ENCODE measurements around the gene ICAM2. TPM values are rescaled to one million over a fixed set of nuclear protein-coding genes. Genes with fewer than 3 reads are reported as not detected.

The ICAM2 gene
- total RNA-seq, 1 donor from 2014 or later = 62.2 TPM

- H3K36me3 Mint-ChIP-seq (ENCODE audit: low read depth) = peaks cover 30% of the 10 kb centered on the region
- H3K4me3 Mint-ChIP-seq = no peak overlapping the region
- DNase-seq = no peak
- no peaks in the 10 kb centered on the region for H3K9me3 Mint-ChIP-seq
- H3K4me1 Mint-ChIP-seq = peaks cover 14% of the 10 kb centered on the region
- no peak overlapping the region for H3K27ac Mint-ChIP-seq
- intact Hi-C loops (cut with micrococcal nuclease) = no loop called here
- no peaks in the 10 kb centered on the region for H3K27me3 Mint-ChIP-seq
Measured at GRCh38 chr17:64002658-64003525, 17.5 kb downstream of the ICAM2 start.

GRCh38 chr17:64001763-64002529 is 18.5 kb downstream of the ICAM2 start:
- H3K9me3 Mint-ChIP-seq = no peaks in the 10 kb centered on the region
- peaks cover 17% of the 10 kb centered on the region for H3K4me1 Mint-ChIP-seq
- H3K27ac Mint-ChIP-seq = no peak overlapping the region
- intact Hi-C loops (cut with micrococcal nuclease) = no loop called here
- DNase-seq = no peak
- H3K36me3 Mint-ChIP-seq (ENCODE audit: low read depth) = peaks cover 30% of the 10 kb centered on the region
- no peaks in the 10 kb centered on the region for H3K27me3 Mint-ChIP-seq
- H3K4me3 Mint-ChIP-seq = no peak overlapping the region

- no peak overlapping the region for H3K4me3 Mint-ChIP-seq
Measured at GRCh38 chr17:64001091-64001579, 19.3 kb downstream of the ICAM2 start.

GRCh38 chr17:63999680-64000531 is 20.5 kb downstream of the ICAM2 start:
- Mint-ChIP-seq H3K4me3 (peak overlapping the region; percentile 93), H3K36me3 (ENCODE audit: low read depth) (peaks cover 22% of the 10 kb centered on the region), H3K9me3 (no peaks in the 10 kb centered on the region), H3K27me3 (peaks cover 9% of the 10 kb centered on the region), H3K27ac (no peak overlapping the region), H3K4me1 (peaks cover 23% of the 10 kb centered on the region)
- intact Hi-C loops (cut with micrococcal nuclease) = no loop called here
- DNase-seq = no peak

More at GRCh38 chr17:64001091-64001579, 19.3 kb downstream of the ICAM2 start:
- H3K27ac Mint-ChIP-seq = no peak overlapping the region
- DNase-seq = no peak
- H3K36me3 Mint-ChIP-seq (ENCODE audit: low read depth) = peaks cover 30% of the 10 kb centered on the region
- peaks cover 4% of the 10 kb centered on the region for H3K27me3 Mint-ChIP-seq
- no peaks in the 10 kb centered on the region for H3K9me3 Mint-ChIP-seq
- intact Hi-C loops (cut with micrococcal nuclease) = no loop called here
- H3K4me1 Mint-ChIP-seq = peaks cover 17% of the 10 kb centered on the region

GRCh38 chr17:63998721-63999679 is 21.4 kb downstream of the ICAM2 start:
- DNase-seq = peak; percentile 76
- intact Hi-C loops (cut with micrococcal nuclease) = no loop called here
- H3K4me1 Mint-ChIP-seq = peaks cover 25% of the 10 kb centered on the region
- peaks cover 17% of the 10 kb centered on the region for H3K36me3 Mint-ChIP-seq (ENCODE audit: low read depth)
- H3K4me3 Mint-ChIP-seq = peak overlapping the region; percentile 93
- H3K9me3 Mint-ChIP-seq = no peaks in the 10 kb centered on the region
- peaks cover 11% of the 10 kb centered on the region for H3K27me3 Mint-ChIP-seq
- H3K27ac Mint-ChIP-seq = peak overlapping the region; percentile 56

GRCh38 chr17:63998050-63998720 is 22.2 kb downstream of the ICAM2 start, which contains the start of gene PRR29:
PRR29 (plus strand) TSS chr17:63998351; CDS start chr17:63998365, 14 bp downstream.
- Mint-ChIP-seq H3K4me3 (peak within 1 kb of the TSS; percentile 93), H3K27me3 (peaks cover 11% of the 10 kb centered on the region), H3K9me3 (no peaks in the 10 kb centered on the region), H3K36me3 (ENCODE audit: low read depth) (peaks cover 10% of the 10 kb centered on the region), H3K4me1 (peaks cover 31% of the 10 kb centered on the region), H3K27ac (peak within 1 kb of the TSS; percentile 56)
- intact Hi-C loops (cut with micrococcal nuclease) = no loop called here
- DNase-seq = peak; percentile 93

GRCh38 chr17:63997341-63998048 is 22.9 kb downstream of the ICAM2 start:
- peaks cover 10% of the 10 kb centered on the region for H3K36me3 Mint-ChIP-seq (ENCODE audit: low read depth)
- H3K27ac Mint-ChIP-seq = no peak overlapping the region
- intact Hi-C loops (cut with micrococcal nuclease) = no loop called here
- H3K4me3 Mint-ChIP-seq = peak overlapping the region; percentile 93
- peaks cover 15% of the 10 kb centered on the region for H3K27me3 Mint-ChIP-seq
- DNase-seq = no peak
- peaks cover 35% of the 10 kb centered on the region for H3K4me1 Mint-ChIP-seq
- H3K9me3 Mint-ChIP-seq = no peaks in the 10 kb centered on the region

- Mint-ChIP-seq H3K36me3 (ENCODE audit: low read depth) (peaks cover 5% of the 10 kb centered on the region), H3K4me3 (no peak overlapping the region), H3K4me1 (peaks cover 41% of the 10 kb centered on the region), H3K9me3 (no peaks in the 10 kb centered on the region), H3K27ac (no peak overlapping the region), H3K27me3 (peaks cover 21% of the 10 kb centered on the region)
- intact Hi-C loops (cut with micrococcal nuclease) = no loop called here
- no peak for DNase-seq
Measured at GRCh38 chr17:63996430-63997182, 23.8 kb downstream of the ICAM2 start.

GRCh38 chr17:63995626-63996025 is 24.8 kb downstream of the ICAM2 start:
- Mint-ChIP-seq H3K27me3 (peaks cover 23% of the 10 kb centered on the region), H3K36me3 (ENCODE audit: low read depth) (peaks cover 5% of the 10 kb centered on the region), H3K9me3 (no peaks in the 10 kb centered on the region), H3K27ac (no peak overlapping the region), H3K4me3 (no peak overlapping the region), H3K4me1 (peaks cover 45% of the 10 kb centered on the region)
- DNase-seq = no peak
- intact Hi-C loops (cut with micrococcal nuclease) = no loop called here

GRCh38 chr17:63993368-63993985 is 27.0 kb downstream of the ICAM2 start:
- intact Hi-C loops (cut with micrococcal nuclease) = no loop called here
- Mint-ChIP-seq H3K27me3 (peaks cover 27% of the 10 kb centered on the region), H3K4me3 (peak overlapping the region; percentile 42), H3K4me1 (peaks cover 43% of the 10 kb centered on the region), H3K36me3 (ENCODE audit: low read depth) (no peaks in the 10 kb centered on the region), H3K27ac (no peak overlapping the region), H3K9me3 (no peaks in the 10 kb centered on the region)
- peak; percentile 74 for DNase-seq

GRCh38 chr17:63991611-63992010 is 28.8 kb downstream of the ICAM2 start:
- no peaks in the 10 kb centered on the region for H3K36me3 Mint-ChIP-seq (ENCODE audit: low read depth)
- H3K27ac Mint-ChIP-seq = peak overlapping the region; percentile 8
- no peaks in the 10 kb centered on the region for H3K9me3 Mint-ChIP-seq
- peaks cover 39% of the 10 kb centered on the region for H3K4me1 Mint-ChIP-seq
- H3K27me3 Mint-ChIP-seq = peaks cover 26% of the 10 kb centered on the region
- intact Hi-C loops (cut with micrococcal nuclease) = loop anchor here (2.0 kb wide), 1 partner anchor 73 kb away; the partner anchor contains the start of gene GH1
- no peak overlapping the region for H3K4me3 Mint-ChIP-seq
- DNase-seq = no peak

Measured in activated CD4-positive, alpha-beta T cell treated with anti-CD3 and anti-CD28 coated beads, Interleukin-2, amount 10 ng/mL, durations not matched to agents 24 days and 14 days (primary cell).